Parathyroid adenoma (tissue), 2 donors: Measurements from ENCODE around the gene PHF19.

ENCODE experiments used
- H2AFZ ChIP-seq: fragments of 300-600 bp; sonication (generic); one replicate; pipeline ENCODE4 v1.7.0; 2017; ENCODE audit warnings: antibody characterized with exemption, mild to moderate bottlenecking
- H3K27ac ChIP-seq: fragments of 300-600 bp; sonication (generic); one replicate; pipeline ENCODE4 v1.7.0; 2017
- H3K27me3 ChIP-seq: fragments of 300-600 bp; sonication (generic); one replicate; pipeline ENCODE4 v1.7.0; 2017; ENCODE audit warnings: low read length; ENCODE audit not compliant: control insufficient read depth, insufficient read depth
- H3K36me3 ChIP-seq: fragments of 300-600 bp; sonication (generic); one replicate; pipeline ENCODE4 v1.7.0; 2017; ENCODE audit warnings: low read length; ENCODE audit not compliant: control insufficient read depth, insufficient read depth
- H3K4me1 ChIP-seq: fragments of 300-600 bp; sonication (generic); one replicate; pipeline ENCODE4 v1.7.0; 2017; ENCODE audit warnings: control low read depth
- H3K4me2 ChIP-seq: fragments of 300-600 bp; sonication (generic); one replicate; pipeline ENCODE4 v1.7.0; 2017; ENCODE audit warnings: low read length
- H3K4me3 ChIP-seq: fragments of 300-600 bp; sonication (generic); one replicate; pipeline ENCODE4 v1.7.0; 2017; ENCODE audit warnings: low read depth, low read length
- H3K79me2 ChIP-seq: fragments of 300-600 bp; sonication (generic); one replicate; pipeline ENCODE4 v1.7.0; 2017; ENCODE audit warnings: control low read depth
- H3K9ac ChIP-seq: fragments of 300-600 bp; sonication (generic); one replicate; pipeline ENCODE4 v1.7.0; 2017; ENCODE audit warnings: mild to moderate bottlenecking
- H3K9me3 ChIP-seq: fragments of 300-600 bp; sonication (generic); one replicate; pipeline ENCODE4 v1.7.0; 2017; ENCODE audit warnings: low read length; ENCODE audit not compliant: control insufficient read depth
- TF ChIP-seq, protein P1 (sequence below): fragments of 300-600 bp; sonication (generic); IDR thresholded peaks from one replicate; pipeline ENCODE4 v1.7.0; 2017; ENCODE audit warnings: antibody characterized with exemption, mild to moderate bottlenecking
- donor health status: primary hyperparathyroidism.

PHF19 gene

DNA sequence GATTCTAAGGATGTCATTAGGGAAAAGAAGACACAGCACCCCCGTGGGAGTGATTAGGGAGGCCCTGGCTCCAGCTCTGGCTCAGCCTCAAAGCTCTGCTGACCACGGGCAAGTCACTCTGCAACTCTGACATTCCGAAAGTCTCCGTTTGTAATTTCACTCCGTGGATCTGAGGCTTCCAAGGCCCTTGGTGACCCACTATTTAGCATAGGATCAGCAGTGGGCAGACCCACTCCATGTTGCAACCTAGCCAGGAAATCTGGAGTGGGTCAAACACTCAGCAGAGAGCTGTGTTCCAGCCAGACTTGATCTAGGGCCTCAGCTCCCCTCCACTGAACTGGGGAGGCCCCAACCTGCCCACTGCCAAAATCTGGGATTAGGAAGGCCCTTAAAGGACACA, 11.8 kb downstream of the PHF19 start:
- H2AFZ ChIP-seq, result no peak overlapping the region
- H3K36me3 ChIP-seq, result no peaks in the 10 kb centered on the region
- no peaks in the 10 kb centered on the region for H3K4me1 ChIP-seq
- no peak overlapping the region for H3K9ac ChIP-seq
- H3K4me2 ChIP-seq, result no peak overlapping the region
- no peaks in the 10 kb centered on the region for H3K9me3 ChIP-seq
- no peak overlapping the region for H3K27ac ChIP-seq
- H3K4me3 ChIP-seq, result no peak overlapping the region
- TF ChIP-seq, protein P1, sequence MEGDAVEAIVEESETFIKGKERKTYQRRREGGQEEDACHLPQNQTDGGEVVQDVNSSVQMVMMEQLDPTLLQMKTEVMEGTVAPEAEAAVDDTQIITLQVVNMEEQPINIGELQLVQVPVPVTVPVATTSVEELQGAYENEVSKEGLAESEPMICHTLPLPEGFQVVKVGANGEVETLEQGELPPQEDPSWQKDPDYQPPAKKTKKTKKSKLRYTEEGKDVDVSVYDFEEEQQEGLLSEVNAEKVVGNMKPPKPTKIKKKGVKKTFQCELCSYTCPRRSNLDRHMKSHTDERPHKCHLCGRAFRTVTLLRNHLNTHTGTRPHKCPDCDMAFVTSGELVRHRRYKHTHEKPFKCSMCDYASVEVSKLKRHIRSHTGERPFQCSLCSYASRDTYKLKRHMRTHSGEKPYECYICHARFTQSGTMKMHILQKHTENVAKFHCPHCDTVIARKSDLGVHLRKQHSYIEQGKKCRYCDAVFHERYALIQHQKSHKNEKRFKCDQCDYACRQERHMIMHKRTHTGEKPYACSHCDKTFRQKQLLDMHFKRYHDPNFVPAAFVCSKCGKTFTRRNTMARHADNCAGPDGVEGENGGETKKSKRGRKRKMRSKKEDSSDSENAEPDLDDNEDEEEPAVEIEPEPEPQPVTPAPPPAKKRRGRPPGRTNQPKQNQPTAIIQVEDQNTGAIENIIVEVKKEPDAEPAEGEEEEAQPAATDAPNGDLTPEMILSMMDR, result no peak
- H3K27me3 ChIP-seq, result no peaks in the 10 kb centered on the region
- no peaks in the 10 kb centered on the region for H3K79me2 ChIP-seq

GRCh38 chr9:120864719-120865118, 12.3 kb downstream of the PHF19 start:
- Histone ChIP-seq H3K4me1 (no peaks in the 10 kb centered on the region), H3K9ac (no peak overlapping the region), H3K9me3 (no peaks in the 10 kb centered on the region), H3K36me3 (no peaks in the 10 kb centered on the region), H3K4me2 (no peak overlapping the region), H3K27ac (no peak overlapping the region), H3K27me3 (no peaks in the 10 kb centered on the region), H3K79me2 (no peaks in the 10 kb centered on the region), H2AFZ (no peak overlapping the region), H3K4me3 (no peak overlapping the region)
- TF ChIP-seq, protein P1, result no peak

- no peak overlapping the region for H3K4me3 ChIP-seq
- no peaks in the 10 kb centered on the region for H3K4me1 ChIP-seq
- H3K27me3 ChIP-seq, result no peaks in the 10 kb centered on the region
- H2AFZ ChIP-seq, result no peak overlapping the region
- H3K36me3 ChIP-seq, result no peaks in the 10 kb centered on the region
- H3K9ac ChIP-seq, result no peak overlapping the region
- no peak overlapping the region for H3K27ac ChIP-seq
- no peak overlapping the region for H3K4me2 ChIP-seq
- H3K9me3 ChIP-seq, result no peaks in the 10 kb centered on the region
- TF ChIP-seq, protein P1, result no peak
- H3K79me2 ChIP-seq, result no peaks in the 10 kb centered on the region
Measured at GRCh38 chr9:120863833-120864232, 13.2 kb downstream of the PHF19 start.

- no peak overlapping the region for H3K4me2 ChIP-seq
- no peaks in the 10 kb centered on the region for H3K27me3 ChIP-seq
- no peaks in the 10 kb centered on the region for H3K4me1 ChIP-seq
- H3K36me3 ChIP-seq, result no peaks in the 10 kb centered on the region
- H2AFZ ChIP-seq, result no peak overlapping the region
- H3K9ac ChIP-seq, result no peak overlapping the region
- H3K9me3 ChIP-seq, result no peaks in the 10 kb centered on the region
- no peak overlapping the region for H3K27ac ChIP-seq
- H3K4me3 ChIP-seq, result no peak overlapping the region
- TF ChIP-seq, protein P1, result no peak
- no peaks in the 10 kb centered on the region for H3K79me2 ChIP-seq
Measured at GRCh38 chr9:120862452-120862851, 14.5 kb downstream of the PHF19 start.

DNA sequence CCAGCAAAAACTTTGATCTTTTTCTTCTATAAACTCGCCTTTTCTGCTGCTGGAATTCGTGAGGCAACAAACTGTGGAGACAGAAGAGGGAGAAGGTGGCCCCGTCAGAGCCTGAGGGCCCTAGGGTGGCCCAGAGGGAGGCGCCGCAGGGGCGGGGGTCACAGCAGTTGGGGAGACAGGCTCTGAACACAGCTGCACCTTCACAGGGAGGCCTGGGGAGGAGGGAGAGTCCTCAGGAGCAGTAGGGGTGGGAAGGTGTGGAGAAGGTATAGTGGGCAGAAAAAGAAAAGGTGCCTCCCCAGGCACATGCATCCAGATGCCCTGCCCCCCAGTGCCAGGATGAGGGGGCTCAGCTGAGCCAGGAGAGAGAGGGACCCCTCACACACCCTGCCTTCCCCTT, 15.1 kb downstream of the PHF19 start:
- no peak overlapping the region for H3K9ac ChIP-seq
- H3K9me3 ChIP-seq, result no peaks in the 10 kb centered on the region
- H2AFZ ChIP-seq, result no peak overlapping the region
- no peak overlapping the region for H3K4me2 ChIP-seq
- H3K36me3 ChIP-seq, result no peaks in the 10 kb centered on the region
- TF ChIP-seq, protein P1, result no peak
- no peaks in the 10 kb centered on the region for H3K27me3 ChIP-seq
- no peaks in the 10 kb centered on the region for H3K4me1 ChIP-seq
- no peak overlapping the region for H3K27ac ChIP-seq
- no peak overlapping the region for H3K4me3 ChIP-seq
- no peaks in the 10 kb centered on the region for H3K79me2 ChIP-seq
